ENCODE measurements around the gene XYLT1.
A peak's percentile ranks its signal among the peaks of the same experiment; 100 is the strongest.
"Not testable (repeated sequence)": the region's sequence is repeated elsewhere in the genome, so short reads cannot be mapped to it uniquely, and the experiment has no call there.

The XYLT1 gene

GRCh38 chr16:17306745-17307144 is 164.0 kb downstream of the XYLT1 start:
- no peak for DNase-seq (ENCODE audit: low read depth in 2 of 2)

- not testable (repeated sequence) for DNase-seq (ENCODE audit: low read depth in 2 of 2)
Observed at GRCh38 chr16:17306211-17306610, 164.5 kb downstream of the XYLT1 start.

GRCh38 chr16:17305694-17306093 is 165.1 kb downstream of the XYLT1 start:
- peak; percentile 3 to 31 for DNase-seq (ENCODE audit: low read depth in 2 of 2)

- no peak for DNase-seq (ENCODE audit: low read depth in 2 of 2)
Observed at GRCh38 chr16:17304491-17305119, 166.2 kb downstream of the XYLT1 start.

- no peak for DNase-seq (ENCODE audit: low read depth in 2 of 2)
Observed at GRCh38 chr16:17304106-17304490, 166.7 kb downstream of the XYLT1 start.

GRCh38 chr16:17303101-17303500 is 167.7 kb downstream of the XYLT1 start:
- no peak for DNase-seq (ENCODE audit: low read depth in 2 of 2)

- no peak for DNase-seq (ENCODE audit: low read depth in 2 of 2)
Observed at GRCh38 chr16:17302620-17303019, 168.1 kb downstream of the XYLT1 start.

- DNase-seq (ENCODE audit: low read depth in 2 of 2) = no peak
Observed at GRCh38 chr16:17302214-17302613, 168.5 kb downstream of the XYLT1 start.

GRCh38 chr16:17301593-17302135 is 169.1 kb downstream of the XYLT1 start:
- DNase-seq (ENCODE audit: low read depth in 2 of 2) = no peak

- no peak for DNase-seq (ENCODE audit: low read depth in 2 of 2)
Observed at GRCh38 chr16:17301184-17301583, 169.6 kb downstream of the XYLT1 start.

- no peak for DNase-seq (ENCODE audit: low read depth in 2 of 2)
Observed at GRCh38 chr16:17299790-17300189, 171.0 kb downstream of the XYLT1 start.

- DNase-seq (ENCODE audit: low read depth in 2 of 2) = no peak
Observed at GRCh38 chr16:17298238-17298637, 172.5 kb downstream of the XYLT1 start.

- no peak for DNase-seq (ENCODE audit: low read depth in 2 of 2)
Observed at GRCh38 chr16:17296431-17296830, 174.3 kb downstream of the XYLT1 start.

- no peak for DNase-seq (ENCODE audit: low read depth in 2 of 2)
Observed at GRCh38 chr16:17295948-17296347, 174.8 kb downstream of the XYLT1 start.

- DNase-seq (ENCODE audit: low read depth in 2 of 2) = no peak
Observed at GRCh38 chr16:17294856-17295255, 175.9 kb downstream of the XYLT1 start.

GRCh38 chr16:17293813-17294558 is 176.8 kb downstream of the XYLT1 start:
- no peak for DNase-seq (ENCODE audit: low read depth in 2 of 2)

GRCh38 chr16:17291289-17291688 is 179.5 kb downstream of the XYLT1 start:
- DNase-seq (ENCODE audit: low read depth in 2 of 2) = no peak

GRCh38 chr16:17289674-17290635 is 180.8 kb downstream of the XYLT1 start:
- no peak for DNase-seq (ENCODE audit: low read depth in 2 of 2)

GRCh38 chr16:17289050-17289449 is 181.7 kb downstream of the XYLT1 start:
- no peak for DNase-seq (ENCODE audit: low read depth in 2 of 2)

GRCh38 chr16:17287166-17287800 is 183.5 kb downstream of the XYLT1 start:
- no peak for DNase-seq (ENCODE audit: low read depth in 2 of 2)

- DNase-seq (ENCODE audit: low read depth in 2 of 2) = no peak
Observed at GRCh38 chr16:17286443-17286842, 184.3 kb downstream of the XYLT1 start.

- no peak for DNase-seq (ENCODE audit: low read depth in 2 of 2)
Observed at GRCh38 chr16:17283016-17283415, 187.7 kb downstream of the XYLT1 start.
